ENCODE data around the gene KCNAB3. TPM values are rescaled to one million over a fixed set of nuclear protein-coding genes. Genes with fewer than 3 reads are reported as not detected.
A peak's percentile ranks its signal among the peaks of the same experiment; 100 is the strongest.

KCNAB3 gene
- polyA plus RNA-seq (ENCODE audit: low read depth in 6 of 6), result under 1 TPM in 1 of 6 donors, not detected in 5; 0.15 TPM

DNA sequence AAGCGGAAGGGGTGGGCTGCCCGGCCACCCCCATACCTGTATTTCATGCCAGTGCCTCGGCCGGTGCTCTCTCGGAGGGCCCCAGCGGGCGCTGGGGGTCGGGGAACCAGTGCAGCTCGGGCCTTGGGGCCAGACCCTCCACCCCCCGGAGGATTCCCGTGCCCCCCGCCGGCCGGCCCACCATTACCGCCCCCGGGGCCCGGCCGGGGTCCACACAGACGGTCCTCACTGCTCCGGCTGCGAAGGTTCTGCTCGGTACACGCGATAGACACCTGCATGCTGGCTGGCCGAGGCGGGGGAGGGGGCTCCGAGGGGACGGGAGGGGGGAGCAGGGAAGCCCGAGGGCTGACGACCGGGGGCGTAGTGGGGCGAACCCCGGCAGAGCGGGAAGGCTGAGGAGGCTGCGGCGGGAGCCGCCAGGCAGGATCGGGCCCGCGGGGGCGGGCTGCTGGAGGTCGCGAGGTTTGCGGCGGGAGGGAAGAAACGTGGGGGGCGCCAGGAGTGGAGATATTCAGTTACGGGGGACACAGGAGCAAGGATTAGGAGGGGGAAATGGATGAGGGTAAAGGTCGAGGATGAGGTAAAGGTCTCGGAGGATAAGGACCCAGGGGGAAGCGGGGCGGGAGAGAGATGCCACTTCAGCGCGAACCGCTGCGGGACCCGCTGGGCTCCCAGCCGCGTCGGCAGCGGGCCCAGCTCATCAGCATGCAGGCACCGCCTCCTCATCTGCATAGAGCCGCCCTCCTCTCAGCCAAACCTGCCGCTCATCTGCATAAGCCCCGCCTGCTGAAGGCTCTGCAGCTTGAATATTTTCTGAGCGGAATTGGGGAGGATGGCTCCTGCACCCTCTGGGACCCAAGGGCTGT is at the start of gene KCNAB3:
Gene KCNAB3, minus strand, starts transcription at position 699 of the 866 bp plus-strand sequence. Its CDS starts 421 bp downstream, at position 278.
- H3K9me3 Mint-ChIP-seq, result no peaks in the 10 kb centered on the region
- peak within 1 kb of the TSS; percentile 86 to 100 (median 96) for H3K4me3 Mint-ChIP-seq
- peaks cover 32 to 46% (median 38%) of the 10 kb centered on the region in 3 donors for H3K4me1 Mint-ChIP-seq
- peak within 1 kb of the TSS in 5 of 6 donors; percentile 61 to 99 (median 92) for H3K27ac Mint-ChIP-seq
- no peaks in the 10 kb centered on the region for H3K36me3 Mint-ChIP-seq
- H3K27me3 Mint-ChIP-seq, result no peaks in the 10 kb centered on the region
- DNase-seq, result no peak
- no peak for ATAC-seq (ENCODE audit: low read depth in 2 of 2)

DNA sequence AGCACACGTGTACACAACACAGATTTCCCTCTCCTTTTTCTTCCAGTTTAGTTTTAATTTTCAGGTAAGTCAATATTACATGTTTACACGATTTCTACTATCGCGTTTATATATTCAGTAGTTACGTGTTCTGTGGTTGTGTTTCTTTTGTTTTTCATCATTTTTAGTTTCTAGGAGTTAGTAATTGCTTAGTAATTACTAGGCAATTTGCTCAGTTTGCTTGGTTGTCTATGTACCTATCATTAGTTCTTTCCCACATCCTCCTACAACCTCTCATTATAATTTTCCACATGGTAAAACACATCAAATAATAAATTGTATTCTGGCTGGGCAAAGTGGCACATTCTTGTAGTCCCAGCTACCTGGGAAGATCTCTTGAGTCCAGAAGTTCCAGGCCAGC is 48.1 kb upstream of the KCNAB3 start:
- Mint-ChIP-seq H3K27ac (no peak overlapping the region), H3K27me3 (peaks cover 22 to 52% (median 31%) of the 10 kb centered on the region in 3 donors)

DNA sequence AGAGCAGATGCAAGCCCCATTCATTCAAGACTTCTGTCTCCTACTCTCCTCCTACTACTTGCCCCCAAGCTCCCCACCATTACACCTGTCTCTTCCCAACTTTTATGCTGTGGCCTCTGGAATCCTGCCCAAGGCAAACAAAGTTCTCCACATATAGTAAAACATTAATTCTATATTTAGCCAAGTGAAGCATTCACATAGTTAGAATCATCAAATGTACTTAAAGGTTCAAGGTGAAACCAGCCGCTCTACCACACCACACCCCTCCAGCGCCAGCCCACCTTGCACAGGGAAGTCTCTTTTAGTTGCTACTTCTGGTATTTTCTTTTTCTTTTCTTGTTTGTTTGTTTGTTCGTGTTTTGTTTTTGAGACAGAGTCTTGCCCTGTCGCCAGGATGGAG is 47.4 kb upstream of the KCNAB3 start:
- DNase-seq, result no peak
- H3K4me3 Mint-ChIP-seq, result peak overlapping the region in 1 of 8 donors; percentile 22

More for the DNA sequence above, 48.1 kb upstream of the KCNAB3 start:
- DNase-seq, result no peak
- Mint-ChIP-seq H3K4me3 (no peak overlapping the region), H3K36me3 (peaks cover 9 to 26% of the 10 kb centered on the region in 2 donors), H3K9me3 (peaks cover 10 to 40% (median 25%) of the 10 kb centered on the region in 7 donors), H3K4me1 (no peaks in the 10 kb centered on the region)
- no peak for ATAC-seq (ENCODE audit: low read depth in 2 of 2)

DNA sequence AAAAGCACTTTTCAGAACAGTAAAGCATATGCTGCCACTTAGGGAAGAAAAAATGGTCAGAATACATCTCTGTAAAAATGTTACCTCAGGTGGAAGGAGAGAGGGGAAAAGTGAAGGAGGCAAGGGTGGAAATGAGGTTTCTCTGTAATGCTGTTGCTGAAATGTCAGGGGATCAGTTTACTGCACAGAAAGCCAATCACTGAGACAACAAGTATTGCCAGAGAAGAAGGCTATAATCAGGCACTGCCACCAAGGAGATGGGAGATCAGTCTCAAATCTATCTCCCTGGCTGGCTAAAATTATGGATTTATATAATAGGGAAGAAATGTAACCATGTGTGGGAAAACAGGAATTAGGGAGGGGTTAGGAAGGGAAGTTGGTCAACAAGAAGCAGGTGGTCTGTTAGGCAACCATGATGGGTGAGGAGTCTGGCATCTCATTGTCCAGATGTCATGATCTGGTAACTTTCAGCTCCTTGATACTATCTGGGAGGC is 45.0 kb upstream of the KCNAB3 start:
- no peaks in the 10 kb centered on the region for H3K4me1 Mint-ChIP-seq
- peaks cover 10 to 40% (median 25%) of the 10 kb centered on the region in 7 donors for H3K9me3 Mint-ChIP-seq
- ATAC-seq (ENCODE audit: low read depth in 2 of 2) (no peak), DNase-seq (no peak)
- H3K36me3 Mint-ChIP-seq, result peaks cover 9 to 26% of the 10 kb centered on the region in 2 donors
- H3K4me3 Mint-ChIP-seq, result no peak overlapping the region
- H3K27me3 Mint-ChIP-seq, result peaks cover 7 to 48% (median 32%) of the 10 kb centered on the region in 3 donors
- H3K27ac Mint-ChIP-seq, result no peak overlapping the region

More for the DNA sequence above, 47.4 kb upstream of the KCNAB3 start:
- no peak overlapping the region for H3K27ac Mint-ChIP-seq
- no peaks in the 10 kb centered on the region for H3K4me1 Mint-ChIP-seq
- H3K36me3 Mint-ChIP-seq, result peaks cover 9 to 26% of the 10 kb centered on the region in 2 donors
- H3K27me3 Mint-ChIP-seq, result peaks cover 14 to 52% (median 33%) of the 10 kb centered on the region in 3 donors
- peaks cover 10 to 40% (median 25%) of the 10 kb centered on the region in 7 donors for H3K9me3 Mint-ChIP-seq
- no peak for ATAC-seq (ENCODE audit: low read depth in 2 of 2)

DNA sequence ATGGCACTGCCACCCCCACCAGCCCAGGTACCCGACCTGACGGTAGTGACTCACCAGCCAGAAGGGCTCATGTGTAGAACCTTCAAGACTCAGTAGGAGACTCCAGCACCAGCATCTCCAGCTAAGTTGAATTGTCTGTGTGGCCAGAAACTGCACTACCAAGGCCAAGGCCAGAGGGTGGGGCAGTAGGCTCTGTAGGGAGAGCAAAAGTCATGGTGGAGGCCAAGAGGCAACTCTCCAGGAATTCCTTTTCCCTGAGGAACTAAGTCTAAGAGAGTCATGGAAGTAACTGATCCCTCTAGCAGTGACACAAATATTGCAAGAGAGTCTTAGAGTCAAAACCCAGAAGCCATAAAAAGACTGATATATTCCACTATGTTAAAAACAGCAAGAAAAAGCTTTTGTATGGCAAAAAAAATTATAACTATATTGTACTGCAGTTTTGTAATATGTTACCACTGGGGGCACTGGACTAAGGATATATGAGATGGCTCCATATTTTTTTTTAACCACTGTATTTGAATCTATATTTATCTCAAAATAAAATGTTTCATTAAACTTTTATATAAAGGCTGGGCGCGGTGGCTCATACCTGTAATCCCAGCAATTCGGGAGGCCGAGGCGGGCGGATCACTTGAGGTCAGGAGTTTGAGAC is 42.6 kb upstream of the KCNAB3 start:
- peaks cover 9 to 26% of the 10 kb centered on the region in 2 donors for H3K36me3 Mint-ChIP-seq
- ATAC-seq (ENCODE audit: low read depth in 2 of 2), result no peak
- peaks cover 10 to 34% (median 23%) of the 10 kb centered on the region in 7 donors for H3K9me3 Mint-ChIP-seq
- H3K4me1 Mint-ChIP-seq, result no peaks in the 10 kb centered on the region
- H3K4me3 Mint-ChIP-seq, result no peak overlapping the region
- no peak overlapping the region for H3K27ac Mint-ChIP-seq
- DNase-seq, result no peak
- H3K27me3 Mint-ChIP-seq, result peaks cover 3 to 46% (median 24%) of the 10 kb centered on the region in 3 donors

DNA sequence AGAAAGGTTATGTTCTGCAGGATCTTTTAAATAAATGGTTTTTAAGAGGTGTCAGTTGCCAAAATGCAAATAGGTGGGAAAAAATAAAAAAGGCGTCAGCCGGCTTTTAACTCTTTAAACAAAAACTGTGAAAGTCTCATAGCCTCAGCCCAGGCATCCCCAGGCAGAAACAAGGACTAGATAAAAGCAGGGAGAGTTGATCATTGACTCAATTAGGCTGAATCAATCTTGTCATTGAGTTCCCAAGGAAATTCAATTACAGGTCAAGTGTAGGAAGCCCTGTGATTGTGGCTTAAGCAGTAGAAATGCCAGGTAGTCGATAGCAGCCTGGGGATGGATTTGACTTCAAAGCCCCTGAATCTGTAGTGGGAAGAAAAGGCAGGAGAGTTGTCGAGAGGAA is 42.0 kb upstream of the KCNAB3 start:
- peaks cover 10 to 30% (median 21%) of the 10 kb centered on the region in 7 donors for H3K9me3 Mint-ChIP-seq
- peaks cover 9 to 20% of the 10 kb centered on the region in 2 donors for H3K36me3 Mint-ChIP-seq
- no peaks in the 10 kb centered on the region for H3K4me1 Mint-ChIP-seq
- no peak for ATAC-seq (ENCODE audit: low read depth in 2 of 2)
- no peak overlapping the region for H3K4me3 Mint-ChIP-seq
- H3K27ac Mint-ChIP-seq, result peak overlapping the region in 1 of 6 donors; percentile 49
- no peak for DNase-seq
- peaks cover 3 to 40% (median 18%) of the 10 kb centered on the region in 3 donors for H3K27me3 Mint-ChIP-seq

DNA sequence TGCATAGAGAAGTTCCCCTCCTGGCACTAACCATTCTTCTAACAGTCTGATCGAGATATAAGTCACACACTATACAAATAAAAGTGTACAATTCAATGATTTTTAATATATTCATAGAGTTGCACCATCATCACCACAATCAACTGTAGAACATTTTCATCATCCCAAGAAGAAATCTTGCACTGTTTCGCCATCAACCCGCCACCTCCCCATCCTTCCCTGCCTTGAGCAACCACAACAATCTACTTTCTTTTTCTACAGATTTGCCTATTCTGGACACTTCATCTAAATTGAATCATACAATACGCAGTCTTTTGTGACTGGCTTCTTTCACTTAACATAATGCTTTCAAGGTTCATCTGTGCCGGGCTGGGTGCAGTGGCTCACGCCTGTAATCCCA is 39.8 kb upstream of the KCNAB3 start:
- Mint-ChIP-seq H3K4me3 (peak overlapping the region in 1 of 8 donors; percentile 36), H3K4me1 (no peaks in the 10 kb centered on the region), H3K36me3 (peaks cover 2 to 3% of the 10 kb centered on the region in 2 donors), H3K27ac (peak overlapping the region in 2 of 6 donors; percentile 29 to 64), H3K9me3 (peaks cover 2 to 10% (median 4%) of the 10 kb centered on the region in 7 donors), H3K27me3 (peaks cover 3 to 28% (median 12%) of the 10 kb centered on the region in 3 donors)
- DNase-seq (no peak), ATAC-seq (ENCODE audit: low read depth in 2 of 2) (no peak)

DNA sequence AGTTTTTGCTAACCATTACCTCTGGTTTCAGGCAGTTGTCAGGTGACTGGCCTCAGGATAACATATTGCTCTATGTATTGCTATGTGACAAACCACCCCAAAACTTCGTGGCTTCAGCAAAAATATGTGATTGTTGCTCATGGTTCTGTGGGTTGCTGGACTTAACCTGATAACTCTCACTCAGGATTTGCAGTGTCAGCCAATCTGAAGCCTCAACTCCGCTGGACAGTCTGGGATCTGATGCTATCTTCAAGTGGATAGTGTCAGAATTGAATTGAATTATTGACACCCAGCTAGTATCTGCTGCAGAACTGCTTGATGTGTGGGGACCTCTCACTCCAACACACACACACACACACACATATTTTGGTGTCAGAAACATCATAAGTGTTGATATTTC is 38.1 kb upstream of the KCNAB3 start:
- peaks cover 3 to 14% (median 9%) of the 10 kb centered on the region in 3 donors for H3K27me3 Mint-ChIP-seq
- H3K9me3 Mint-ChIP-seq, result no peaks in the 10 kb centered on the region
- H3K27ac Mint-ChIP-seq, result no peak overlapping the region
- no peaks in the 10 kb centered on the region for H3K4me1 Mint-ChIP-seq
- ATAC-seq (ENCODE audit: low read depth in 2 of 2), result no peak
- no peaks in the 10 kb centered on the region for H3K36me3 Mint-ChIP-seq
- DNase-seq, result no peak
- H3K4me3 Mint-ChIP-seq, result no peak overlapping the region

DNA sequence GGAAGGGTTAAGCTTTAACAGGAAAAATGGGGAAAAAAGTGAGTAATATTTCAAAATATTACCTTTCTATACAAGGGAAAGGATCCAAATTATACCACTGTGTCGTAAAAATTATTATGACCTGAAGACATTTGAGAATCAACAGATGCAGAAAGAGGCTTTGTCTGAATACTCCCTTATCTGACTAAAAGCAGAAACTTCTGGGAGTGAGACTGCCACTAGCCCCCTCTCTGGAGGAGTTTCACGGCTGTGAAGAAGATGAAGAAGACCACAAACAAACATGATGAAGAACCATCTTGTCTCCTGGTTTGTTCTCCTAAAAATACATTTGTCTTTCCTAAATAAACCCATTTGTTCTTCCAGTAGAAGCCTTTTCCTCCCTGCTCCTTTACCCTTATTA is 31.8 kb upstream of the KCNAB3 start:
- no peak for ATAC-seq (ENCODE audit: low read depth in 2 of 2)
- Mint-ChIP-seq H3K27me3 (peaks cover 6 to 22% (median 16%) of the 10 kb centered on the region in 3 donors), H3K27ac (no peak overlapping the region), H3K4me1 (no peaks in the 10 kb centered on the region), H3K36me3 (no peaks in the 10 kb centered on the region), H3K9me3 (no peaks in the 10 kb centered on the region), H3K4me3 (no peak overlapping the region)
- no peak for DNase-seq

DNA sequence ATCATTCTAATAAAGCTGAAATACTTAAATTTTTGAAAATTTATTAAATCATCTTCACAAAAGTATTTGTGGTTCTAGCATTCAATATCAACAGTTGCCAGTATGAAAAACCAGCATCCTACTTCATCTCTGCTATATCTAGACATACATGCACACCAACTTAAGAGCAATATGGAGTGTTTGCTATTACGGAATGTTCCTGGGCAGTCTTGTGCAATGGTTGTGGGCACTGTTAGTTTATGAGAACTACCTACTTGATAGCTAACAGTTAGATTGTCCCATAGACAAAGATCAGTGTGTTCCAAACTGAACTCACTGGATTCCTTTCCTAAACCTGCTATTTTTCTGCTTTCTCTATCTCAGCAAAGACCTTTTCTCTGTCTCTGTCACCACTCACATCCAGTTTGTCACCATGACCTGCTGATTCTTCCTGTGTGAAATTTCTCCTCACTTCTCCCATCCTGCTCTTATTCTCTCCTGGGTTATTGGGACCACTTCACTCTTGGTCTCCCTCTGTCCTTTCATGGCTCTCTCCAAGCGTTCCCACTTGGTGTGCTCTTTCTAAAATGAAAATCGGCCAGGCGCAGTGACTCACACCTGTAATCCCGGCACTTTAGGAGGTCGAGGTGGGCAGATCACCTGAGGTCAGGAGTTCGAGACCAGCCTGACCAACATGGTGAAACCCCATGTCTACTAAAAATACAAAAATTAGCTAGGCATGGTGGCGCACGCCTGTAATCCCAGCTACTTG is 30.0 kb upstream of the KCNAB3 start:
- Mint-ChIP-seq H3K9me3 (no peaks in the 10 kb centered on the region), H3K27me3 (peaks cover 6 to 22% (median 16%) of the 10 kb centered on the region in 3 donors), H3K27ac (peak overlapping the region in 1 of 6 donors; percentile 50), H3K36me3 (no peaks in the 10 kb centered on the region), H3K4me3 (no peak overlapping the region), H3K4me1 (no peaks in the 10 kb centered on the region)
- DNase-seq, result no peak
- no peak for ATAC-seq (ENCODE audit: low read depth in 2 of 2)

DNA sequence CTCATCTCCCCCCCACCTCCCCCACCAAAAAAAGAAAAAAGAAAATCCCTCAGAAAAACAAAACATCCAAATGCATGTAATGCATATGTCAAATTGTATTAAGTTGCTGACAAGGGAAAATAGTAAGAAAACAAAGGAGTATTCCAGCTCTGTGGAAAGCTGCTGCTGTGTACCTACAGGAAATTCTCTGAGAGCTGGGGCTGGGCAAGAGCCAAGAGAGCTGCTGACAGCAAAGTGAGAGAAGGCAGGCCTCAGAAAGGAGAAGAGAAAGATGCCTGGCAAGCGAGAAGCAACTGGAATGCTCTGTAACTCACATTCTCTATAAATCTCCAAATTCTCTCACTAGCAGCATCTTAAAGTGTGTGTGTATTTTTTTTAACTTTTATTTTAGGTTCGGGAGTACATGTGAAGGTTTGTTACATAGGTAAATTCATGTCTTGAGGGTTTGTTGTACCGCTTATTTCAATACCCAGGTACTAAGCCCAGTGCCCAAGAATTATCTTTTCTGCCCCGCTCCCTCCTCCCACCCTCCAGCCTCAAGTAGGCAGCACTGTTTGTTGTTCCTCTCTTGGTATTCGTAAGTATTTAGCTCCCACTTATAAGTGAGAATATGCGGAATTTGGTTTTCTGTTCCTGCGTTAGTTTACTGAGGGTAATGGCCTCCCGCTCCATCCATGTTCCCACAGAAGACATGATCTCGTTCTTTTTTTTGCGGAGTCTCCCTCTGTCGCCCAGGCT is 26.7 kb upstream of the KCNAB3 start:
- no peak overlapping the region for H3K4me3 Mint-ChIP-seq
- H3K27me3 Mint-ChIP-seq, result peaks cover 0 to 16% (median 16%) of the 10 kb centered on the region in 3 donors
- ATAC-seq (ENCODE audit: low read depth in 2 of 2) (no peak), DNase-seq (no peak)
- H3K27ac Mint-ChIP-seq, result no peak overlapping the region
- H3K9me3 Mint-ChIP-seq, result no peaks in the 10 kb centered on the region
- peaks cover 0 to 9% (median 3%) of the 10 kb centered on the region in 3 donors for H3K4me1 Mint-ChIP-seq
- no peaks in the 10 kb centered on the region for H3K36me3 Mint-ChIP-seq

DNA sequence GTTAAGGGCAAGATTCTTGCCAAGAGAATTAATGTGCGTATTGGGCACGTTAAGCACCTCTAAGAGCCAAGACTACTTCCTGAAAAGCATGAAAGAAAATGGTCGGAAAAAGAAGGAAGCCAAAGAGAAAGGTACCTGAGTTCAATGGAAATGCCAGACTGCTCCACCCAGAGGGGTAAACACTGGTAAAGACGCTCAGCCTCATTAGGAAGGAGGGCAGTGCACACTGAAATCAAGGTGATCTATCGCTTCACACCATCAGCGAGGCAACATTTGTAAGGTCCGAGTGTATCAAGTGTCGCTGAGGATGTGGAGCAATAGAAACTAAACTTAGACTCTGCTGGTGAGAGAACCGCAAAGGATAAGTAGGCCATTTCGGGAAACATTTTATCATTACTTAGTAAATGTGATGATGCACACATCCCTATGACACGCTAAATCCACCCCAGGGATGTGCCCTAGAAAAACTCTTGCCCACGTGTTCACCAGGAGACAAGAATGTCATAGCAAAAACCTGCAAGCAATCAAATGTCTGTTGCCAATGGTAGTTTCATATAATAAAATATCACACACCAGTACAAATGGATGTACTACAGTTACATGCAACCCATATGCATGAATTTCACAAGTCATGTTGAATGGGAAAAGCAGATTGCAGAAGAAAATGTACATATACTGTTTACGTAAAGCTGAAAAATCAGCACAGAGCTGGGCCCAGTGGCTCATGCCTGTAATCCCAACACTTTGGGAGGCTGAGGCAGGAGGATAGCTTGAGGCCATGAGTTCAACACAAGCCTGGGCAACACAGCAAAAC is 26.0 kb upstream of the KCNAB3 start:
- no peak for ATAC-seq (ENCODE audit: low read depth in 2 of 2)
- Mint-ChIP-seq H3K36me3 (no peaks in the 10 kb centered on the region), H3K27me3 (peaks cover 0 to 12% (median 8%) of the 10 kb centered on the region in 3 donors), H3K4me3 (no peak overlapping the region), H3K4me1 (peaks cover 0 to 12% (median 4%) of the 10 kb centered on the region in 3 donors), H3K27ac (no peak overlapping the region), H3K9me3 (no peaks in the 10 kb centered on the region)
- DNase-seq, result no peak

Data from naive B cell (primary cell).